A549 (cell line): Measurements from ENCODE around the gene TIPARP.

ENCODE experiments used
- EP300 ChIP-seq, 2 experiments: fragments of >200 bp; sonication (Bioruptor Twin); formaldehyde crosslinking; IDR thresholded peaks; 2 replicates in 1 of 2; 3 replicates in 1 of 2; pipeline ENCODE4 v1.6.1; 2016 to 2017
- NPAS2 ChIP-seq: fragments of 250-450 bp; sonication (Bioruptor Pico); IDR thresholded peaks from 2 replicates; pipeline ENCODE4 v1.8.0; 2022; ENCODE audit warnings: mild to moderate bottlenecking, moderate library complexity, borderline replicate concordance
- NR3C1 ChIP-seq: fragments of >200 bp; sonication (Bioruptor Twin); formaldehyde crosslinking; IDR thresholded peaks from 3 replicates; pipeline ENCODE4 v1.6.1; 2017
- TF ChIP-seq, protein P1 (sequence below): fragments of 450-650 bp; IDR thresholded peaks from 2 replicates; pipeline ENCODE4 v1.6.1; 2014; ENCODE audit warnings: antibody characterized with exemption
- TF ChIP-seq, protein P2 (sequence below): fragments of >200 bp; sonication (Bioruptor Twin); formaldehyde crosslinking; IDR thresholded peaks from 3 replicates; pipeline ENCODE4 v1.5.1; 2016

DNA sequence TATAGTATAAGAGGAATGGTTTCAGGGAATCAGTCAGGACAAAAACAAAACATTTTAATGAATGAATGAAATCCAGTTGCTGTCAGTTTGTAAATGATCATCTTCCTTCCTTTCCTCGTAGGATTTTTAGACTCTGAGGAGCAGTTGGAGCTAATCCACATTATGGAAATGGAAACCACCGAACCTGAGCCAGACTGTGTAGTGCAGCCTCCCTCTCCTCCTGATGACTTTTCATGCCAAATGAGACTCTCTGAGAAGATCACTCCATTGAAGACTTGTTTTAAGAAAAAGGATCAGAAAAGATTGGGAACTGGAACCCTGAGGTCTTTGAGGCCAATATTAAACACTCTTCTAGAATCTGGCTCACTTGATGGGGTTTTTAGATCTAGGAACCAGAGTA lies 3.1 kb downstream of the TIPARP start:
- TF ChIP-seq NR3C1 (no peak), EP300 (IDR thresholded peaks at IDR 0.05) (no peak), NPAS2 (CRISPR knock-in tag) (no peak)
- TF ChIP-seq, protein P1, sequence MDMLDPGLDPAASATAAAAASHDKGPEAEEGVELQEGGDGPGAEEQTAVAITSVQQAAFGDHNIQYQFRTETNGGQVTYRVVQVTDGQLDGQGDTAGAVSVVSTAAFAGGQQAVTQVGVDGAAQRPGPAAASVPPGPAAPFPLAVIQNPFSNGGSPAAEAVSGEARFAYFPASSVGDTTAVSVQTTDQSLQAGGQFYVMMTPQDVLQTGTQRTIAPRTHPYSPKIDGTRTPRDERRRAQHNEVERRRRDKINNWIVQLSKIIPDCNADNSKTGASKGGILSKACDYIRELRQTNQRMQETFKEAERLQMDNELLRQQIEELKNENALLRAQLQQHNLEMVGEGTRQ: no peak
- TF ChIP-seq, protein P2, sequence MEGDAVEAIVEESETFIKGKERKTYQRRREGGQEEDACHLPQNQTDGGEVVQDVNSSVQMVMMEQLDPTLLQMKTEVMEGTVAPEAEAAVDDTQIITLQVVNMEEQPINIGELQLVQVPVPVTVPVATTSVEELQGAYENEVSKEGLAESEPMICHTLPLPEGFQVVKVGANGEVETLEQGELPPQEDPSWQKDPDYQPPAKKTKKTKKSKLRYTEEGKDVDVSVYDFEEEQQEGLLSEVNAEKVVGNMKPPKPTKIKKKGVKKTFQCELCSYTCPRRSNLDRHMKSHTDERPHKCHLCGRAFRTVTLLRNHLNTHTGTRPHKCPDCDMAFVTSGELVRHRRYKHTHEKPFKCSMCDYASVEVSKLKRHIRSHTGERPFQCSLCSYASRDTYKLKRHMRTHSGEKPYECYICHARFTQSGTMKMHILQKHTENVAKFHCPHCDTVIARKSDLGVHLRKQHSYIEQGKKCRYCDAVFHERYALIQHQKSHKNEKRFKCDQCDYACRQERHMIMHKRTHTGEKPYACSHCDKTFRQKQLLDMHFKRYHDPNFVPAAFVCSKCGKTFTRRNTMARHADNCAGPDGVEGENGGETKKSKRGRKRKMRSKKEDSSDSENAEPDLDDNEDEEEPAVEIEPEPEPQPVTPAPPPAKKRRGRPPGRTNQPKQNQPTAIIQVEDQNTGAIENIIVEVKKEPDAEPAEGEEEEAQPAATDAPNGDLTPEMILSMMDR: no peak
